Measurements from ENCODE around the gene THADA.

The THADA gene

GRCh38 chr2:43563679-43564078 is 32.2 kb downstream of the THADA start:
- no peak for TF ChIP-seq TAF1 (IDR thresholded peaks at IDR 0.05; ENCODE audit: borderline replicate concordance, insufficient read depth, low read length)
- no peak for TF ChIP-seq REST (IDR thresholded peaks at IDR 0.05; ENCODE audit: insufficient read depth in 1 of 2, low read depth in 2 of 2, low read length in 2 of 2)
- TF ChIP-seq SIN3A (IDR thresholded peaks at IDR 0.05; ENCODE audit: borderline replicate concordance, insufficient read depth, low read length): no peak
- no peak for TF ChIP-seq FOXP2 (optimal IDR thresholded peaks at IDR 0.05; ENCODE audit: borderline replicate concordance, extremely low read depth, extremely low read length, insufficient read depth)
- no peak for TF ChIP-seq POLR2AphosphoS5 (IDR thresholded peaks at IDR 0.05; ENCODE audit: low read depth, low read length)

GRCh38 chr2:43560231-43560547 is 35.6 kb downstream of the THADA start:
- TF ChIP-seq SIN3A (IDR thresholded peaks at IDR 0.05; ENCODE audit: borderline replicate concordance, insufficient read depth, low read length) (no peak), TAF1 (IDR thresholded peaks at IDR 0.05; ENCODE audit: borderline replicate concordance, insufficient read depth, low read length) (no peak), REST (IDR thresholded peaks at IDR 0.05; ENCODE audit: insufficient read depth in 1 of 2, low read depth in 2 of 2, low read length in 2 of 2) (no peak), POLR2AphosphoS5 (IDR thresholded peaks at IDR 0.05; ENCODE audit: low read depth, low read length) (no peak), FOXP2 (optimal IDR thresholded peaks at IDR 0.05; ENCODE audit: borderline replicate concordance, extremely low read depth, extremely low read length, insufficient read depth) (no peak)

GRCh38 chr2:43559391-43560230 is 36.2 kb downstream of the THADA start:
- no peak for TF ChIP-seq REST (IDR thresholded peaks at IDR 0.05; ENCODE audit: insufficient read depth in 1 of 2, low read depth in 2 of 2, low read length in 2 of 2)
- TF ChIP-seq TAF1 (IDR thresholded peaks at IDR 0.05; ENCODE audit: borderline replicate concordance, insufficient read depth, low read length): no peak
- TF ChIP-seq POLR2AphosphoS5 (IDR thresholded peaks at IDR 0.05; ENCODE audit: low read depth, low read length): no peak
- no peak for TF ChIP-seq FOXP2 (optimal IDR thresholded peaks at IDR 0.05; ENCODE audit: borderline replicate concordance, extremely low read depth, extremely low read length, insufficient read depth)
- no peak for TF ChIP-seq SIN3A (IDR thresholded peaks at IDR 0.05; ENCODE audit: borderline replicate concordance, insufficient read depth, low read length)

- no peak for TF ChIP-seq TAF1 (IDR thresholded peaks at IDR 0.05; ENCODE audit: borderline replicate concordance, insufficient read depth, low read length)
- no peak for TF ChIP-seq FOXP2 (optimal IDR thresholded peaks at IDR 0.05; ENCODE audit: borderline replicate concordance, extremely low read depth, extremely low read length, insufficient read depth)
- no peak for TF ChIP-seq SIN3A (IDR thresholded peaks at IDR 0.05; ENCODE audit: borderline replicate concordance, insufficient read depth, low read length)
- TF ChIP-seq REST (IDR thresholded peaks at IDR 0.05; ENCODE audit: insufficient read depth in 1 of 2, low read depth in 2 of 2, low read length in 2 of 2): no peak
- no peak for TF ChIP-seq POLR2AphosphoS5 (IDR thresholded peaks at IDR 0.05; ENCODE audit: low read depth, low read length)
Observed at GRCh38 chr2:43557196-43557595, 38.6 kb downstream of the THADA start.
